ACC112 (cell line): ENCODE results near the gene PHLPP1.
"Not testable (repeated sequence)": the region's sequence is repeated elsewhere in the genome, so short reads cannot be mapped to it uniquely, and the experiment has no call there.

Experiments
- H2AFZ ChIP-seq: fragments of 200-600 bp; sonication (generic); one replicate; pipeline ENCODE4 v1.6.0; 2017; ENCODE audit warnings: antibody characterized with exemption, low read length; ENCODE audit not compliant: unreplicated experiment
- H3K27ac ChIP-seq: fragments of 200-600 bp; sonication (generic); 2 replicates; pipeline ENCODE4 v1.5.1; 2014; ENCODE audit warnings: low read depth, mild to moderate bottlenecking, antibody characterized with exemption, low read length, moderate library complexity
- H3K27me3 ChIP-seq: fragments of 200-600 bp; sonication (generic); 2 replicates; pipeline ENCODE4 v1.6.1; 2014; ENCODE audit warnings: mild to moderate bottlenecking, antibody characterized with exemption, low read length, moderate library complexity, mixed read lengths; ENCODE audit not compliant: insufficient read depth
- H3K36me3 ChIP-seq: fragments of 200-600 bp; sonication (generic); 2 replicates; pipeline ENCODE4 v1.6.1; 2016; ENCODE audit warnings: mild to moderate bottlenecking, antibody characterized with exemption, low read length, moderate library complexity, mixed read lengths; ENCODE audit not compliant: insufficient read depth
- H3K4me1 ChIP-seq: fragments of 200-600 bp; sonication (generic); one replicate; pipeline ENCODE4 v1.6.1; 2016; ENCODE audit warnings: low read length, mixed read lengths; ENCODE audit not compliant: insufficient read depth, unreplicated experiment, control insufficient read depth
- H3K4me3 ChIP-seq: fragments of 200-600 bp; sonication (generic); 2 replicates; pipeline ENCODE4 v1.5.1; 2014; ENCODE audit warnings: mild to moderate bottlenecking, low read depth, low read length
- H3K79me2 ChIP-seq: fragments of 200-600 bp; sonication (generic); one replicate; pipeline ENCODE4 v1.6.0; 2016; ENCODE audit warnings: low read length; ENCODE audit not compliant: control insufficient read depth, unreplicated experiment, insufficient read depth

The PHLPP1 gene

GRCh38 chr18:62913824-62914223 is 198.5 kb downstream of the PHLPP1 start:
- not testable (repeated sequence) for H2AFZ ChIP-seq, H3K36me3 ChIP-seq, H3K79me2 ChIP-seq, H3K27ac ChIP-seq, H3K27me3 ChIP-seq, H3K4me1 ChIP-seq, H3K4me3 ChIP-seq

GRCh38 chr18:62914871-62915392 is 199.6 kb downstream of the PHLPP1 start:
- Histone ChIP-seq H3K4me3 (no peak overlapping the region), H3K79me2 (no peaks in the 10 kb centered on the region), H3K27ac (no peak overlapping the region), H3K36me3 (no peaks in the 10 kb centered on the region), H2AFZ (no peak overlapping the region), H3K4me1 (no peaks in the 10 kb centered on the region), H3K27me3 (no peaks in the 10 kb centered on the region)

GRCh38 chr18:62918361-62918760 is 203.0 kb downstream of the PHLPP1 start:
- H3K79me2 ChIP-seq: no peaks in the 10 kb centered on the region
- H3K4me1 ChIP-seq: no peaks in the 10 kb centered on the region
- no peak overlapping the region for H2AFZ ChIP-seq
- no peaks in the 10 kb centered on the region for H3K36me3 ChIP-seq
- H3K27me3 ChIP-seq: no peaks in the 10 kb centered on the region
- no peak overlapping the region for H3K4me3 ChIP-seq
- no peak overlapping the region for H3K27ac ChIP-seq

GRCh38 chr18:62919109-62919838 is 203.9 kb downstream of the PHLPP1 start:
- Histone ChIP-seq H3K27ac (no peak overlapping the region), H3K4me1 (no peaks in the 10 kb centered on the region), H2AFZ (no peak overlapping the region), H3K4me3 (no peak overlapping the region), H3K79me2 (no peaks in the 10 kb centered on the region), H3K36me3 (no peaks in the 10 kb centered on the region), H3K27me3 (no peaks in the 10 kb centered on the region)

GRCh38 chr18:62925031-62925688 is 209.8 kb downstream of the PHLPP1 start:
- no peaks in the 10 kb centered on the region for H3K27me3 ChIP-seq
- H3K79me2 ChIP-seq: no peaks in the 10 kb centered on the region
- H3K4me3 ChIP-seq: no peak overlapping the region
- no peak overlapping the region for H2AFZ ChIP-seq
- peaks cover 12% of the 10 kb centered on the region for H3K4me1 ChIP-seq
- no peak overlapping the region for H3K27ac ChIP-seq
- H3K36me3 ChIP-seq: no peaks in the 10 kb centered on the region

GRCh38 chr18:62928326-62928725 is 213.0 kb downstream of the PHLPP1 start:
- Histone ChIP-seq H3K4me3 (no peak overlapping the region), H2AFZ (no peak overlapping the region), H3K27ac (no peak overlapping the region), H3K27me3 (no peaks in the 10 kb centered on the region), H3K79me2 (no peaks in the 10 kb centered on the region), H3K4me1 (peaks cover 12% of the 10 kb centered on the region), H3K36me3 (no peaks in the 10 kb centered on the region)

- Histone ChIP-seq H3K27me3 (no peaks in the 10 kb centered on the region), H3K4me1 (peaks cover 23% of the 10 kb centered on the region), H2AFZ (no peak overlapping the region), H3K27ac (no peak overlapping the region), H3K79me2 (no peaks in the 10 kb centered on the region), H3K4me3 (no peak overlapping the region), H3K36me3 (no peaks in the 10 kb centered on the region)
Measured at GRCh38 chr18:62933261-62933887, 218.0 kb downstream of the PHLPP1 start.

- no peak overlapping the region for H2AFZ ChIP-seq
- no peak overlapping the region for H3K4me3 ChIP-seq
- no peak overlapping the region for H3K27ac ChIP-seq
- no peaks in the 10 kb centered on the region for H3K79me2 ChIP-seq
- H3K36me3 ChIP-seq: no peaks in the 10 kb centered on the region
- H3K27me3 ChIP-seq: no peaks in the 10 kb centered on the region
- H3K4me1 ChIP-seq: peaks cover 26% of the 10 kb centered on the region
Measured at GRCh38 chr18:62935994-62936393, 220.7 kb downstream of the PHLPP1 start.

GRCh38 chr18:62937065-62937464 is 221.7 kb downstream of the PHLPP1 start:
- H3K79me2 ChIP-seq: no peaks in the 10 kb centered on the region
- no peaks in the 10 kb centered on the region for H3K36me3 ChIP-seq
- peak overlapping the region; percentile 47 for H2AFZ ChIP-seq
- no peaks in the 10 kb centered on the region for H3K27me3 ChIP-seq
- no peak overlapping the region for H3K4me3 ChIP-seq
- peak overlapping the region; percentile 60 for H3K27ac ChIP-seq
- peaks cover 26% of the 10 kb centered on the region for H3K4me1 ChIP-seq

- Histone ChIP-seq H3K27ac (no peak overlapping the region), H2AFZ (no peak overlapping the region), H3K27me3 (no peaks in the 10 kb centered on the region), H3K79me2 (no peaks in the 10 kb centered on the region), H3K4me1 (peaks cover 26% of the 10 kb centered on the region), H3K4me3 (no peak overlapping the region), H3K36me3 (no peaks in the 10 kb centered on the region)
Measured at GRCh38 chr18:62938006-62938405, 222.7 kb downstream of the PHLPP1 start.
